Measurements from ENCODE around the gene GPR84.

Gene GPR84

DNA sequence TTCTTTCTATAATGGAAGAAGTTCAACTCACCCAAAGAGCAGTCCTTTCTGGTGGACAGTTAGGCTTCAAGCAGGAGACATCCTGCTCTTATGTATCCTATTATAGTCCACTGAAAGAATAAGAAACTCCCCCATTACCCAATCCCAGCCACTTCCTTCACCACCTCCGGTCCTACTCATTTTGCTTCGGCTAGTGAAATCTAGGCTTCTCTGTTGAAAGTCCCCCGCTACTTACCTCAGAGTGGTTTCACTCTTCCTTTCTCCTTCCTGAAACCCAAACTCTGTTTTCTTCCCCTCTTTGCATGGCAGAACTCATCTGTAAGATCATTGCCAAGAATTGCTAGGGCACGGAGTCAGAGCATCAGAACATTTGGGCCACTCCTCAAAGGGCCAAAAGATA lies at the start of gene GPR84:
TSS of gene GPR84 (minus strand) at position 74 of the 400 bp plus-strand sequence. CDS start 635 bp downstream, outside the sequence.
- FAIRE-seq: no peak

DNA sequence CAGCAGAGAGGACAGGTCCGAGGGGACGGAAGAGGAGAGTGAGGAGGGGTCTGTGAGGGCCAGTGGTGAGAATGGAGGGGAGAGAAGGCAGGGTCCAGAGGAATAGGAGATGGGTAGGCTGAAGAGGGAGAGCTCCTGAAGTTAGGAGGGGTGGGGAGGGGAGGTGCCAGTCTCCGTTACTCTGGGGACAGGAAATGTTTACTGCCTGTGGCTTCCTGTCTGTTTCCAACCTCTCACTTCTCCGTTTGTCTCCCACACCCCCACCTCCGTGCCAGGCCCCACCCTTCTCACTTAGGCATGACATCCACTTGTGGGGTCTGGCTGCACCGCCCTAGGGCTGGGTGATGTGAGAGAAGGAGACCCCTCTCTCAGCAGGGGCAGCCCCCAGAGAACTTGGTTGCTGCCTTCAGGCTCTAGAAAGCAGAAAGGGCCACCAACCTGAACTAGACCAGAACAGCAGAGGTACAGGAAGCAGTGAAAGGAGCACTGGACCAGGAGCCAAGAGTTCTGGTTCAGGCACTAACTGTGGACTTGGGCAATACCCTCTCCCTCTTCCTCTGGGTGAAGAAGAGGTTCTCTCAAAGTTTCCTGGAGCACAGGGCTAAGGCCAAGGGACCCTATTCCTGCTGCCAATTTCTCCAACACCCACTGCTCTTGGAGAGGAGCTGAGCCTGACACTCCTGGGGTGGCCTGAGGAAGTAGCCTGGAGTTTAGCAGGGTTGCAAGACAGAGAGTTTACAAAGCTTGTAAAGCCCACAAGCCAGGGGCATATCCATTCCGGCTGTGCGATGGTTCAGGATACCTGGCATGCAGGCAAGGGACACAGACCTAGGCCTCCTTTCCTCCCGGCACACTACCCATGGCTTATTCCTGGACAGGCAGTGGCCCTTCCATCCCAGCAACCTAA lies 49.3 kb upstream of the GPR84 start:
- FAIRE-seq: no peak

DNA sequence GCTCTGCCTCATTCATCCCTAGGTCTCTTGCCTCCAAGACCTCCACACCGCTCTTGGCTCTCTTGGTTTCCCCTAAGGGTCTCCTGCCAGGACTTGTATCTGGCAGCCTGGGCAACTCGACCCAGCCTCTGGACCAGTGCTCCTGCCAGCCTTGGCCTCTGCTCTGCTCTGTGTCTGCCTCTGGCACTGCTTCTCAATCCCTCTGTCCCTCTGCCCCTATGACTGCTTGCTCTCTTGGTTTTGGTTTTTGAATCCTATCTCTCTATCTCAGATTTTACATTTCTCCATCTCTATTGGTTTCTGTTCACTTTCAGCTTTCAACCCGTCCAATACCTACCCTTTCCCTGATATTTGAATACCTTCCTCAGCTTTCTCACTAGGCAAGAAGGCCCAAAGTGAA lies 48.5 kb upstream of the GPR84 start:
- no peak for FAIRE-seq

DNA sequence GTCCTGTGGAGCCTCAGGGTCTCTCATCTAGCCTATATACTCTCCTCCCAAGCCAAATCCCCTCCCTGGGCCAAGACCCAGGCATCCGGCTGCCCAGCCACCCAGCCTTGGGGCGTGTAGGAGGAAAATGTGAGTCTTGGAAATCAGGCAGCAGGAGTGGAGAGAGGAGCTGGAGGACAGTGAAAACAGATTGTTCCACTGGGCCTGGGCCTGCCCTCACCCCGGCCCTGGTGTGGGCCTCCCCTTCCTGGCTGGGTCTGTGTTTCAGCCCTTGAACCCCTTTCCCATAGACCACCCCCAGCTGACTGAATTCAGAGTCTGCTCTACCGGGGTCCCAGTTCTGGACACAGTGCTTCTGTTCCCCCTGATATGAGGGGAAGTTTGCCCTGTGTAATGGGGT lies 48.1 kb upstream of the GPR84 start:
- no peak for FAIRE-seq

DNA sequence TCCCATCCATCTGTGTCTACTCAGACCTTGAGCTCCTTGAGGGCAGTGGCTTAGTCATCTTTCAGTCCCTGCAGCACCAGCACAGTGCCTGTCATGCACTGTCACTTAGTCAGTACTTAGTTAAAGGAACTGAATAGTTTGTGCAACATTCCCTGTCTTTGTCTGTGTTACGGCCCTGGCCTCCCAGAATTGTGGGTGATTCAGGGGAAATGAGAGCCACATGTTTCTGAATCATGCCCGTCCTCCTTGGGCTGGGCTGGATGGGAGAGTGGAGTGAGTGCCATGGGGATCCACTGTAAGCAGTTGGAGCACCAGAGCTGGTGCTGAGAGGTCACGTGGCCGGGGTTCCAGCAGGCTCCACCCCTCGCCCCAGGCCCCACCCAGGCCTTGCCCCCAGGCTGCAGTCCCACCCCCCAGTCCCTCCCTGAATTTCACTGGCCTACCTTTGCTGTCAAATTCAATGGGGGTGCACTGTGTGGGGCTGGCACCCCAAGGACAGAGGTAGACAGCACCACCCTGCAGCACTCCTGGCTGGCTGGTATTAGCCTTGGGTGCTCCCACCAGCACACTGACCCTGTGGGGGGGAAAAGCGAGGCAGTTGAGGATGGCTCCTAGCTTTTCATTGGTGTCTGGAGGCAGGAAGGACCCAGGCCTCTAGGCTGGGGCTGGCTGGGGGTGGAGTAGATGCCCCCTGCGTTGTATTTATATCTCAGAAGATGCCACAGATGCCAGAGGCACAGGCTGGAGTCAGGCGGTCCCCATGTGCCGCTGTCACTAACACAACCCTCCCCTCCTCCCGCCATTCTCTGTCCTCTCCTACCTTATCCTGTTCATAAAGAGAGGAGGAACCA lies 47.3 kb upstream of the GPR84 start:
- FAIRE-seq: no peak

DNA sequence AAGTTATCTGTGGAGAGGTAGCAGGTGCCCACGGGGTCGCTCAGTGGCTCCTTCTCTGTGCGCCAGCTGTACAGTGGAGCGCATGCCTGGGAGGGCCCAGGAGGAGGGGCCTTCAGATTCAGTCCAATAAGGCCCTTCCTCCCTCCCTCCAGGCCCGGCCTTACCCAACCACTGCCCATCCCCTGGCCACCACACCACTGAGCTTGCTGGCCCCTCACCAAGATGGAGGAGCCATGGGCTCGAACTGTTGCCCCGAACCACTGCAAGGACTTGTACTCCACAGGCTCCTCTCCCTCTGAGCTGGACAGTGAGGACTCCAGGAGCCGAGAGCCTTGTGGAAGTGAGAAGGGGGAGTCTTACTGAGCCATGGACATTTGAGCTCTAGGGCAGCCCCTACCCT lies 45.0 kb upstream of the GPR84 start:
- no peak for FAIRE-seq

DNA sequence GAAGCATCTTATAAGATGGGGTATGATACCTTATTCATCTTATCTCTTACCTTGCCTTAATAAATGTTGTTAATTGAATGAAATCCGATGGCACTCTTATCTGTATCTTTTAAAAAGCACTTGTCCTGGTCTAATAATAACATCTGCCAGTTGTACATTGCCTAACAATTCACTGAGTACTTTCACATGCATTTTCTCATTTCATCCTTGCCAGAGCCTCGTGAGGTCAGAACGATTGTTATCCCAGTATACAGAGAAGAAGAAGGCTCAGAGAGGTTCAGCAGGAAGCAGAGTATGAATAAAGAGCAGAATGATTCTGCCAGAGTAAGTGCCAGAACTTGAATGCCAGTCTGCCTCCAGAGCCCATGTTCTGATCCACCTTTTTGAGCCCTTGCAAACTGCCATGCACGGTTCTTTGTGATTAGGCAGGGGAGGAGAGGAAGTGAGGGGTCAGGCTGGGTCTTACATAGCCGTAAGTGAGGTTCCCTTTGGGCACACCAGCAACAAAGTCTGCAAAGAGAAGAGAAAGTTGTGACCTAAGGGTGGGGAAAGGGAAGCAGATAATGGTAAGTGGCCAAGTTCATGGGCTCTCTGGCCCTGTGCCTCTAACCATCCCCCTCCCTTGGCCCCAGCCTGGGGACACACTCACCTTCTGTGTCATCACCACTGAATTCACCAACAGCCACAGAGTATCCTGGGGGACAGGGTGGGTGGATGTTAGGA lies 43.1 kb upstream of the GPR84 start:
- no peak for FAIRE-seq

GRCh38 chr12:54405573-54405972 lies 41.3 kb upstream of the GPR84 start:
- no peak for FAIRE-seq

DNA sequence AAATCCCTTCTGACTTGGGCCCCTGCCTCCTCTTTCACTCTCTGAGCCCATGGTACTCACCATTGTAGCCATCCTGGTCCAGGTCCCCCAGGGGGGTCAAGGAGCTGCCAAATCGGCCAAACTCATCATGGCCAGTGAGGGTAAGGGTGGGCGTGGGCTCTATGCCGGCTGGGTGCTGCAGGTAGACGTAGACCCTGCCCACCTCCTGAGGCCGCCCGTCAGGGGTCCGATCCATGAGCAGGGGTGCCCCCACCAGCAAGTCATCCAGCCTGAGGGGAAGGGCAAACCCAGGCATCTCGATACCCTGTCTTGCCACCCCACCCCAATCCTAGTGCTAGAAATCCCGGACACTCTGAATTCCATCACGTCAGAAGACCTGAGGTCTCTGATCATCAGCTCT lies 40.8 kb upstream of the GPR84 start:
- FAIRE-seq: no peak

- FAIRE-seq: peak; percentile 63
Observed at GRCh38 chr12:54404061-54405004, 40.0 kb upstream of the GPR84 start.

GRCh38 chr12:54401119-54401518 lies 36.8 kb upstream of the GPR84 start:
- FAIRE-seq: no peak

DNA sequence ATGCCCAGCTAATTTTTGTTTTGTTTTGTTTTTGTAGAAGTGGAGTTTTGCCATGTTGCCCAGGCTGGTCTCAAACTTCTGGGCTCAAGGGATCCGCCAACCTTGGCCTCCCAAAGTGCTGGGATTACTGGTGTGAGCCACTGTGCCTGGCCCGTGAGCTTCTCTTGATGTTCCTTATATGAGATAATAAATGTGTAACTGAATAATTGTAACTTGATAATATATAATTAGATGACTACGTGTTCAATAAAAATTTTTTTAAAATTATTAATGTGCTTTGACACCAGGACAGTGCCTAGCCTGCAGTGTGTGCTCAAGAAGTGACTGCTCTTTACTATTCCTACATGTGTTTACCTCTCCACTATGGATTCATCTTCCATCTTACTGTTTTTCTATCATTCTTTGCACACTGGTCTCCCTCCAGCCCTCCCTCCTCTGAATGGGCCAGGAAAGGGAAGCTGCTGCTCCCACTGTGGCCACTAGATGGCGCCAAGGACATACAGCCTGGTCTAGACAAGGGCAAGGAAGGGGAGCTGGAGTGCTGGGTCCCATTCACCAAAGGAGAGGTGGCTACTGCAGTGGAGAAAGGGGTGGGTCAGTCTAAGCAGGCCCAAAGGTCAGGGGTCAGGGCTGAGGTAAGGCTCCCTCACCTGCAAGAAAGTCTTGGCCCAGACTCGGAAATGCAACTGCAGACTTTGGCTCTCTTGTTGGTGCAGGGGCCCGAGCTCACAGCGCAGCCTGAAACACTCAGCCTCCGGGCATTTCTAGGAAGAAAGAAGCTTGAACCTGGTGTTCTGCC lies 34.9 kb upstream of the GPR84 start:
- peak; percentile 87 for FAIRE-seq

DNA sequence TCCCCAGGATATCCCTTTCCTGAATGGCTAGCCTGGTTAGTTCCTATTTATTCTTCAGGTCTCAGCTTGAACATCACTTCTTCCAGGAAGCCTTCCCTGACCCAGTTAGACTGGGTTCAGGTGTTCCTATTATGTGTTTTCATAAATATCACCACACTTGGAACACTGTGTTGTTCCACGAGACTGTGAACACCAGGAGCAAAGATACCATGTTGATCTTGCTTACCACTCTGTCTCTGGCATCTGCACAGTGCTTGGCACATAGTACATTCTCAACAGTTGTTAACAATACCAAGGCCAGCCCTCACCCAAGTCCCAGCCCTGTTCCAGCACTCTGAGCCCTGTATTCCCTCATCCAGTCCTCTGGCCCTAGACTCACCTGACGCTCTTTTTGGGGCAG lies 33.9 kb upstream of the GPR84 start:
- no peak for FAIRE-seq

DNA sequence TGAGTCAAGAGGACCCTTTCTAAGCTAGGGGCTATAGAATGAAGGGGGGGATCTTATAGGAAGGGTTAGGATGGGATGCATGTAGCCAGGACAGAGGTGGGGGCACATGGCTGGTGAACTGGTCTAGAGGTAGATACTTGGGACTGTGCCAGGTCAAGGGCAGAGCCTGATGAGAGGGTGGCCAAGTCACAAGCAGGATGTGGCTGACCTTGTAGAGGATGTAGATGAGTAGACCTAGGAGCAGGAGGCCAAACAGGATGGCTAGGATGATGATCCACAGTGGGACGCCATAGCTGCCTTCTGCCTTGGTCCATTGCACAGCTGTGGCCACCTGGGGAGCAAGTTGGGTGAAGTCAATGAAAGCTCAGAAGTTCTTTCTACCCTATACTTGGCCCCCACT lies 32.9 kb upstream of the GPR84 start:
- no peak for FAIRE-seq

DNA sequence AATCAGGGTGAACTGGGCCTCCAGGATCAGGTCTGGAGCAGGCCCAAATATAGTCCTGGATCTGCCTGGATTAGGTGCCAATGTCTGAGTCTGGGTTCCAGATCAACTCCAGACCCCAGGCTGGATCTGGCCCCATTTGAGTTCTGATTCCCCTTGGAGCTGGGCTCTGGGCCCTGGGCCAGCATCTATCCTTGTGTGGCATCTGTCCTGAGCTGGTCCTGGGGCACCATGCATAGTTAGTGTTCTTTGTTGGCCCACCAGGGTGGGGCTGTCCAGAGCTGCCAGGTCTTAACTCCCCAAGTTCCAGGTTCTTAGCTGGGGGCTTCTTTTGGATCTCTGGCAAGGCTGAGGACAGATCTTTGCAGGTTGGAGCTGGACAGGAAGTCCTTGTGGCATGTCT lies 31.3 kb upstream of the GPR84 start:
- FAIRE-seq: no peak

- no peak for FAIRE-seq
Observed at GRCh38 chr12:54394986-54395385, 30.7 kb upstream of the GPR84 start.

GRCh38 chr12:54394281-54394719 lies 30.0 kb upstream of the GPR84 start:
- FAIRE-seq: peak; percentile 79

DNA sequence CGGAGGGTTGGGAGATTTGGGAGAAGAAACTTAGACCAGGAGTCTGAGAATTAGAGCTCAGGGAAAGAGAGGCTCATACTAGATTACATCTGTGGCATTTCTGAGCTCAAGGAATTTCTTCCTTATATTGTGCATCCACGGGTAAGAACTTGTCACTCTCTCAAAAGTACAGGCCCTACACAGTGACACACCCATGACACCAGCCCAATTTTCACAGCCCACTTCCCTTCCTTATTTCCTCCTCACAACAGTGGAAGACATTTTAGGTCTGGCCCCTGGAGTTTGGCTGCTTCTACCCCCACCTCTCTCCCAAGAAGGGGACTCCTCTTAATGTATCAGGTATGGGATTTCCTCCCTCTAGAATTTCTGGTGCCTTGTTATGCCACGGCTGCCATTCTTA lies 29.5 kb upstream of the GPR84 start:
- no peak for FAIRE-seq

DNA sequence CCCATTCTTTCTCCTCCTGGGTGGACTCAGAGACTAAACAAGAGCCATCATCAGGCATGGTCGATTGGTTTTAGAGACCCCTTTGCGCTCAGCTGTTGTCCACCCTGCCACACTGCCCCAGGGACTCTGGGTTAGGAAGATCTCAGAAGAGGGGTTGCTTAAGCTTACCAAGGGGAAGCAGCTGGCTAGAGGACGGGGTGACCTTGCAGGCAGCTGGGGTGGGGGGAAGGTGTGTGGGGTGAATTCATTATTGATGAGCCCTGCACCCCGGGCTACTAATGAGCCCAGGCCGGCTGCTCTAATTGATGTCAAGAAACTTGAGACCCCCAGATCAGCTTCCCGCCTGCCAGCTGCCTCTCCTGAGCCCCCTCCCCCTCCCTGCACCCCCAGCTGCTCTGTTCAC lies 28.9 kb upstream of the GPR84 start:
- no peak for FAIRE-seq

GRCh38 chr12:54392485-54393206 lies 28.4 kb upstream of the GPR84 start:
- no peak for FAIRE-seq

All from G401.6 (cell line).